Testis (tissue), 2 donors: ENCODE results near the gene TBC1D7.

ENCODE experiments used
- POLR2A ChIP-seq: fragments of 450-650 bp; IDR thresholded peaks from one replicate; pipeline ENCODE4 v1.6.1; 2017; ENCODE audit warnings: antibody characterized with exemption, mild to moderate bottlenecking, moderate library complexity
- TF ChIP-seq, protein P1 (sequence below), 3 experiments: fragments of 450-650 bp in 2 of 3; fragments of 200-600 bp in 1 of 3; sonication (generic) in 1 of 3; IDR thresholded peaks; one replicate each; pipeline ENCODE4 v1.5.1; 2016 to 2019; ENCODE audit warnings: antibody characterized with exemption in 3 of 3, mild to moderate bottlenecking in 2 of 3, moderate library complexity in 1 of 3

GRCh38 chr6:13260831-13261230, 67.5 kb downstream of the TBC1D7 start:
- TF ChIP-seq, protein P1, sequence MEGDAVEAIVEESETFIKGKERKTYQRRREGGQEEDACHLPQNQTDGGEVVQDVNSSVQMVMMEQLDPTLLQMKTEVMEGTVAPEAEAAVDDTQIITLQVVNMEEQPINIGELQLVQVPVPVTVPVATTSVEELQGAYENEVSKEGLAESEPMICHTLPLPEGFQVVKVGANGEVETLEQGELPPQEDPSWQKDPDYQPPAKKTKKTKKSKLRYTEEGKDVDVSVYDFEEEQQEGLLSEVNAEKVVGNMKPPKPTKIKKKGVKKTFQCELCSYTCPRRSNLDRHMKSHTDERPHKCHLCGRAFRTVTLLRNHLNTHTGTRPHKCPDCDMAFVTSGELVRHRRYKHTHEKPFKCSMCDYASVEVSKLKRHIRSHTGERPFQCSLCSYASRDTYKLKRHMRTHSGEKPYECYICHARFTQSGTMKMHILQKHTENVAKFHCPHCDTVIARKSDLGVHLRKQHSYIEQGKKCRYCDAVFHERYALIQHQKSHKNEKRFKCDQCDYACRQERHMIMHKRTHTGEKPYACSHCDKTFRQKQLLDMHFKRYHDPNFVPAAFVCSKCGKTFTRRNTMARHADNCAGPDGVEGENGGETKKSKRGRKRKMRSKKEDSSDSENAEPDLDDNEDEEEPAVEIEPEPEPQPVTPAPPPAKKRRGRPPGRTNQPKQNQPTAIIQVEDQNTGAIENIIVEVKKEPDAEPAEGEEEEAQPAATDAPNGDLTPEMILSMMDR (IDR thresholded peaks at IDR 0.05): no peak
- no peak for TF ChIP-seq POLR2A
